GM19351 (cell line): Measurements from ENCODE around the gene PLCB1.

Experiments used
- ATAC-seq: cut with Tn5 transposase; IDR thresholded peaks from one replicate; pipeline ENCODE4 v1.9.1; 2021; ENCODE audit warnings: mild to moderate bottlenecking, moderate library complexity; ENCODE audit not compliant: unreplicated experiment

PLCB1 gene

DNA sequence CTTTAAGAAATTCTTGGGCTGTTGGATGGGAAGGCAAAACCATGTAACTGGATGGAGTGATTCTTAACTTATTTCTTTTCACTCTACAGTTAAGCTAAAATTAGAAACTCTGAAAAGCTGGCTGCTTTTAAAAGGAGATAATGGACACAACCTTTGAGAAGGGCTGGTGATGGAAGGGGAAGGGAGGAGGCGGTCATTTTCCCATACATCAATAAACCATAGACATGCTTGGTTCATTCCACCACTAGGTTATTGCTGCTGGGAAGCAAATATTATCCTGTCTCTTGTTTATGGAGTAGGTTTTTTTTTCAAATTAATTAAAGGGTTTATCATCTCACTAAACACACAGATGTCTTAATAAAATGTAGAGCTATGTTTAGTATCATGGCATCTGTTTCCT lies 76.2 kb downstream of the PLCB1 start:
- no peak for ATAC-seq

DNA sequence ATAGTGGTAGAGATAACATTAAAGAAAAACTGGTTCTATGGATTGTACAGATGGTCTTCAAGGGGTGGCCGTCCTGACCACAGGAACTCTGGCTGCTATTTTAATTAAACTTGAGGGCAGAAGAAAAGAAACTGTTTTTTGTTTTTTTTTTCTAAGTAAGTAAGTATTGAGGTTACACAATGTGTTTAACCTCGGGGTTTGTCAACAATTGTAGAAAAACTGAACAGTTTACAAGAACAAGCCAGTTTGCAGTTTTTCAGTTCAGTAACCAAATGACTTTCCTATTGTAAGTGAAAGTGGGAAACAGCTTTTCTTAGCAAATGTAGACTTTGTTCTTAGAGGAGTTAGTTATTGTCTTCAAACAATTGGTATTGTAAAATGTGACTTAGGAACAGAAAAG lies 77.0 kb downstream of the PLCB1 start:
- peak; percentile 46 for ATAC-seq

DNA sequence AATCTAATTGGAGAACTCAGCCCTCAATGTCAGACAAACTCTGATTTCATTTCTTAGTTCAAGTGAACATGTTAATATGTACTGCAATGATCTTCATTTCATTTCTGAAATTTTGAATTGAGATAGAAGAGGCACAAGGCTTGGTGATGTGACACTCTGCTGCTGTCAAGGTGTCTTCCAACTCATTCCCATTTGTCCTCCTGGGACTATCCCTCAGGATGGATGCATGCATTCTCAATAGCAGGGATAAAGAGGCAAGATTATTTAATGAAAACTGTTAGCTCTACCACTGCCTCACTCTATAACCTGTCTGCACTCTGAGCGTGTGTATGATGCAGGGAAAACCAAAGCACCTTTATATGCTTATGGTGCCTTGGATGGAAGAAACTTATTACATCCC lies 78.7 kb downstream of the PLCB1 start:
- ATAC-seq: no peak

DNA sequence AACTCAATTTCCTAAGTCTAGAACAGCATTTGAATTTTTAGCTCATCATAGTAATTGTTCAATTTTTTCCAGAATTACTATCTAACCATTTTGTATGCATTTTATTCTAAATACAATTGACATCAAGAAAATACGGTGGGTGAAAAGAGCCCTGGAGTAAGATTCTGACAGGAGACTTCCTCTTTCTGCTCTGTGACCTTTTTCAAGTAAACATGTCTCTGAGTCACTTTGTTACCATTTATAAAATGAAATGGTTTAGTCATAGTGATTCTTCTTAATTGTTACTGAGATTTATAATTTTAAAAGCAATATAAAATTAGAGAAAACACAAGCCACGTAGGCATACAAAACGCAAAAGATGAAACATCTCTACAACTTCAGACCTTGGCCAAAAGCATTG lies 80.2 kb downstream of the PLCB1 start:
- peak; percentile 36 for ATAC-seq

DNA sequence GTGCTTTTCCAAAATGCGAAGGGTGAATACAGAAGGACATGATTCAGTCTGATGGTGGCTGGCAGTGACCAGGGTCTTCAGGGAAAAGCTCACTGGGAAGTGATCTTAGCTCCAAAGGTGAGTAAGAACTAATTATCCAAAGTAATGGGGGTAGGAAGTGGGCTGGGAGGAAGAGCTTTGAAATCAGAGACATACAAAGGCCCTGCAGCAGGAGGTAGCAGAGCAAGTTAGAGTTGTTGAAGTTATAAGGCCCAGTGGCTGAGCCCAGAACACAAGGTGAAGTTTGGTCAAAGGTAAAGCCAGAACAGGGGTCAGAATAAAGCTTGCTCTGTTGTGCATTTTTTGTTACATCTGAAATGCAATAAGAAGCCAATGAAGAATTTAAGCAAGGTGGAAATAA lies 81.2 kb downstream of the PLCB1 start:
- ATAC-seq: no peak

DNA sequence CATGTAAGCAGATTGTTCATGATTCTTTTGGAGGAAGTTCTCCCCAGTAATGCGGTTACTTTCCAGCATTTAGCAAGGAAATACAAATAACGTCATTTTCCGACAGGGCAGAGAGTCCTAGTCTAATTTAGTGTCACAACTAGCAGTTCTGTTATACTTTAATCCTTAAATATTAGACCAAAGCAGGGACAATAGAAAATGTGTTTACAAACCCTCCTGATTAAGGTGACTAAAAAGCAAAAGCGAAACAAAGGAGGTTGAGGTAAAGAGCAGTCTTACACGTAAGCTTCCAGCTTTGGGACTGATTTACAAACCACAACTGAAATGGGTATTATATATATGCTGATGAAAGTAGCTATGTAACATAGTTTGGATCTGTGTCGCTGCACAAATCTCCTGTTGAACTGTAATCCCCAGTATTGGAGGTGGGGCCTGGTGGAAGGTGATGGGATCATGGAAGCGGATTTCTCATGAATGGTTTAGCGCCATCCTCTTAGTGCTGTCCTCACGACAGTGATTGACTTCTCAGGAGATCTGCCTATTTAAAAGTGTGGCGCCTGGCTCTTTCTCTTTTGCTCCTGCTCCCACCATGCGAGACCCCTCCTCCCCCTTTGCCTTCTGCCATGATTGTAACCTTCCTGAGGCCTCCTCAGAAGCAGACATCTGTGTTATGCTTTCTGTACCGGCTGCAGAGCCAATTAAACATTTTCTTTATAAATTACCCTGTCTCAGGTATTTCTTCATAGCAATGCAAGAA lies 81.9 kb downstream of the PLCB1 start:
- ATAC-seq: peak; percentile 75

DNA sequence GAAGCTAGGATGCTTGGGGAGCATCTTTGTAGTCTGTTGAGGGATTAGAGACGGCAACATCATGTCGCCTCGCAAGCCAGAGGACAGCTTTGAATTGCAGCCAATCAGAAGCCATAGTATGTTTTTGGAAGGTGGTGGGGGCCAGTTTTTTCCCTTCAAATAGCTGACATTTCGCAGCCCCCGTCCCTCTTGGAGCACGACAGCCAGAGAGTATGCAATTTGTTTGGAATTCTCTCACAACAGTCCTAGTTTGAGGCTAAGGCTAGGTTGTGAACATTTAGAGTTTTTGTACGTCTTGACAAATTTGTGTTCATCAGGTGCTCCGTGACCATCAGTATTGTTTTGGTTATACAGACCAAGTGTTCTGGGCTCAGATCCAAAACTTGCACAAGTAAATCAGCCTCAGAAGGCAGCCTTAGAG lies 83.3 kb downstream of the PLCB1 start:
- ATAC-seq: no peak

DNA sequence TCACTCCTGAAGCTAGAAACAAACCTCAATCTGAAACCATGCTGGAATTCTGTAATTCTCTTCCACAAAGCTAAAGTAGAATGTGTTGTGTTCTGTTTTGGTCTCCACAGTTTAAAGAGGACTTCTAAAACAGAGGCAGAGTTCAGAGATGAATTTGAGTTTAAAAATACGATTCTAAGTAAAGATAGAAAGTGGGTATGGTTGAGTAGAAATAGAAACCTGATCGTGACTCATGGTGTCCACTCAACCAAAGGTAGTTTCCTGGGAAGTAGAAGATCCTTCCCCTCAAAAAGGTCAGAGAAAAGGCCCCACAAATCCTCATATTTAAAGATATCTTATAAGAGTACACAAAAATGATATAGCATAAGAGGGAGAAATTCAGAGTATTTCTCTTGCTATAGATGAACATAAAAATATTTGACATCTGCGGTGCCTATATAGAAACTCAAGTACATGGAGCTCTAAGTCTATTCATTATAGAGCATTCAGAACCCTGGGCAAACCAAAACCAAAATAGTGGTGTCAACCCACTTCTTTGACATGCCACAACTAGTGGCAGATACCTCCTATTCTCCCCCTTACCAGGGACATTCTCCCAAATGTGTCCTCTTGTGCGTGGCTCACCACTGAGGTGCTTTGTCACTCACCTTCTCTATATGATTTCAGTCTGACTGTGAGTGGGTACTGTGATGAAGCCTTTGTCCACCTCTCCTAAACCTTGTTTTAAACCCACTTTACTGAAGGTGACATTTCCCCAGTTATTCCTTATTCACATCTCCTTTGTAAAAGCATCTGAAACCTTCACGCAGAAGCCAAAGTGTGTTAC lies 84.5 kb downstream of the PLCB1 start:
- ATAC-seq: peak; percentile 30

DNA sequence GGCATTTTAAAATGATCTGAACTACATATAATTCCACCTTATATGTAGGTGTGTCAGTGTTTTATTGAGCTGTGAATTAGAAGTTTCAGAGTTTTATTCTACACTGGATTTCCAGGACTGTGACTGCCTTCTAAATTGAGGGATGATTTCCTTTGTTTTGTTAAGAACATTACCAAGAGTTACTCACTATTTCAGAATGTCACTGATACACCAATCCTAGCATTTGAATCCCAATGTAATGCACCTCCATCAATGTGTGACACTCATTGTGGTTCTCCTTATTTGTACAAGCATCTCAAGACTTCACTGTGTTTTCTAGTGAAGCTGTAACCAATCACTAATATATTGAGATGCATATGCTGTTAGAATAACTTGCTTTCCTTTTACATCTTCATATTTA lies 86.8 kb downstream of the PLCB1 start:
- no peak for ATAC-seq

DNA sequence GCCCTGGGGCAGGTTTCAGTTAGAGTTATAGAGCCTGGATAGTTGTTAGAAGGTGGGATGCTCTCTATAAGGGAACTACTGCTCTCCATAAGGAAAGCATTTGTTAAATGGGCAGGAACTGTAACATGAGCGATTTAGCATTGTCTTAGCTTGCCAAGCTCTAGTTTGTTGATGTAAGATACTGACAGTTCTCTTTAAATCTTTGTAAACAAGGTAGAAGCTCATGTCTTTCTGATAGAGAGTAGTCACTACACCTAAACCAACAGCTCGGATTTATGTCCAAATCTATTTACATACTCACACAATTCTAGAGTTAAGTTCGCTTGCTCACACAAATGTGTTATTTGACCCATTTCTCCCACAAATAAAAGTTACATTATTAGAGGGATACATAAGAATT lies 87.3 kb downstream of the PLCB1 start:
- ATAC-seq: no peak

DNA sequence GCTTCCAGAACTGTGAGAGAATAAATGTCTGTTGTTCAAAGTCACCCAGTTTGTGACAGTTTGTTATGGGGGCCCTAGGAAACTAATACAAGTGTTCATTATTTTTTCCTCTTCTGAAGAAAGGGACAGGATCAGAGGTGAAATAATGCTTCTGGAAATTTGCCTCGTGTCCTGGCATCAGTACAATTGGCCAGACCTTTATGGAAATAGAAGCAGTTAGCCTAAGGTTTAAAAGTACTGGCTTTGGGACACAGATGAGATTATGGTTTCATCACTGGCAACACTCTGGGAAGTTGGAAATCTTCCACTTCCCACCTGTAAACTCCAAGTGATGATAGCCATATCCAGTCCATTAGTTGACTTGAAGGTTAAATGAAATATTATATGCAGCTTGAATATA lies 88.7 kb downstream of the PLCB1 start:
- no peak for ATAC-seq

DNA sequence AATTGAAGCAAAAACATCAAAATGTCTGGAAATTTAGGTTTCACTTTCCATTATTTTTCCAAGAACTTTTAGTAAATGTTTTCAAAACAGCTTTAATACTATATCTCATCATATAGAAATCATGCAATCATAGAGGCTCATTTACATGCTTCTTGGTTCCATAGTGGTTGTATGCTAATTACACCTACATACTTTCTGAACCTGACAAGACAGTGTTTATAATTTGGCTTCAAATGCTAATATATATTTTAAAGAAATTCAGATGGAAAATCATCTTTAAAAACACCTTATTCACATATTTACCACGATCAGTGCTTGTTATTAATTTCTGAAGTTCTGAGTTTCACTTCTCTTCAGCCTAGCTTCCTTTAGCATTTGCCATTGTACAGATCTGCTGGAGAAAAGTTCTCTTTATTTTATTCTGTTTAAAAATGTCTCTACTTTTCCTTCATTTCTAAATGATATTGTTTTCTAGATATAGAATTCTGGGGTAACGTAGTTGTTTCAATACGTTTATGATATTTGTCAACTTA lies 89.9 kb downstream of the PLCB1 start:
- ATAC-seq: peak; percentile 72

DNA sequence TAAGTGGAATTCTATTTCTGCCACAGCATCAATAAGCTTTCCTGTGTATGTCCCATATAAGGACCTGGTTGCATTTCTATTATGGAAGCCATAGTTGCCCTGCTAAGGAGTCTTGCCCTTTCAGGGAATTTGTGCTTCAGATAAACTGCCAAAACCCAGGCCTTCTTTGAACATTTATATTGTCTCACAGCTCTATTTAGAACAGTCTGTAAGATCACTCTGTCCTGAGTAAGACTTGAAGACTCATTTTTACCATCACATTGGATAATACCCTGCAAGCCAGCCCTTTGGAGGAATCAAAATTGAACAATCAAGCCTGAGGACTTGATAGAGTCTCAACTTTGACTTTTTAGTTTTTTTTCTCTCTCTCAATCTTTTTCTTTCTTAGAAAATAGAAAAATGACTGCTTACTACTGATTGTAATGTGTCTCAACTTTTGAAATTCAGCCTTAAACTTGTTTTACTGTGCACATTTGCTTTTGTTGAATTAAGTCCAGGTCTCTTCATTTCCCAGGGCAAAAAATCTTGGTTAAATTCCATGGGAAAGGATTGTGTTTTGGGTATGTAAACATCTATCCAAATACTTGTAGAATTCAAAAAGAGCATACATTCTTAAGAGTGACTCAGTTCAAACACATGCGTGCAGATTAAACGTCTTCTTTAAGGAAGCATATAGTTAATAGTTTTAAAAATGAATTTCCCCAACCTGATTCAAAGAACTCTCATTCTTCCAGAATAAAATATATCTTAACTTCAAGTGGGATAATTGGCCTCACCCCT lies 91.2 kb downstream of the PLCB1 start:
- ATAC-seq: no peak

DNA sequence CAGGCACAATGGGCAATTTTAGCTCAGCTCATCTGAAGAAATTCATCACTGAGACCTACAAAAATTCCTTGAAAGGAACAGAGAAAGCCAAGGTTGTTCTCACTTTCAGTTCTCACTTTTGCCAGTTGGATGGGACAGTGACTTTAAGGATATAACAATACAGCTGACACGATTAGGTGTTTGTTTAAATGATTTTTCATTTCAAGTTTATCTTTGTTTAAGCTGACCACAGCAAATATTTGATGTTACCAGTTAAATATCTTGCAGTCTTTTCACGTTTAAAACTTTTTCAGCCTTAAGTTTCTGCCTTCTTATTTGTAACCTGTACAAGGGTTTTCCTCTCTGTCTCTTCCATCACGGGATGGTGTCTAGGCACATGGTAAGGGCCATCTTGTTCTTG lies 93.6 kb downstream of the PLCB1 start:
- no peak for ATAC-seq

DNA sequence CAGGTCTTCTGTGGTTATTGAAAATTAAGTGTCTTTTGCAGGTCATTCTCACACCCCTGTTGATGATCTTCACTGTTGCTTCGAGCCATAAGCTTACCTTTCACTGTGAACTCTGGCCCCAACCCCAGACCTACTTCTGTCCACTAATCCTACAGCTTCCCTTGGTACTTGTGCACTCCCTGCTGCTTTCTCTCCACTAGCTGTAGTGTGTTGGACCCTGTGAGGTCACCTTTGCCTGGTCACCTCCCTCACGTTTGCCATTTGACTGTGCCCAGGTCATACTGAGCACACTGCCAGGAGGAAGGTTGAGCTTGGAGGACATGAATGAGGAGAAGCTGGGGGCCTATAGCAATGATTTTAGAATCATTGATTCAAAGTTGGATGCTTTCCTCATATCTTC lies 94.0 kb downstream of the PLCB1 start:
- ATAC-seq: no peak

DNA sequence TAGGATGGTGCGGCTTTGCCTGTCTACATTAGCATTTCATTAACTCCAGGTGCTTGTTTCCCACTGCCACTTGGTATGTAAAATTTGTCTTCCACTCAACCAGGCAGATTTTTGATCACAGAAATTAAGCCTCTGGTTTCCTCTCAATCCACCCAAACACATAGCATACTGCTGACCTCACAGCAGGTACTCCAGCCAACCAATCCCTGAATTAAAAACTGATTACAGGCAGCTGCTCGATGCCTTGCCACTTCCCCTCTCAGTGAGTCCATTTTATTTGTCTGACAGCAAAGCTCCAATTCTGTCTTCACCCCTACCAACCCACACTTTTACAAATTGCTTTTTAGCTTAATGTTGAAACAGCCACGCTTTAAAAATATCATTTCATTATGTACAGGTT lies 95.2 kb downstream of the PLCB1 start:
- ATAC-seq: no peak

DNA sequence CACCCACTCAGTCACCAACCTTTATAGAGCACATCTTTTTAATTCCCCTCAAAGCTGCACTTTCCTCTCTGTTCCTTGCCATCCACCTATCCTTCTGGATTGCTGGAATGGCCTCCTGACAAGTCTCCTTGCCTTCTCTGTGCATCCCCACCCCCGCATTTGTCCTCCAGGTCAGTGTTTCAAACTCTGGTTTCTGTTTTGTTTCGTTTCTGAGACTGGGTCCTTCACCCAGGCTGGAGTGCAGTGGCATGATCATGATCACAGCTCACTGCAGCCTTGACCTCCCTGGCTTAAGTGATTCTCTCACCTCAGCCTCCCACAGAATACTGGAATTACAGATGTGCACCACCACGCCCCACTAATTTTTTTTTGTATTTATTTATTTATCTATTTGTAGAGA lies 96.2 kb downstream of the PLCB1 start:
- ATAC-seq: peak; percentile 66

DNA sequence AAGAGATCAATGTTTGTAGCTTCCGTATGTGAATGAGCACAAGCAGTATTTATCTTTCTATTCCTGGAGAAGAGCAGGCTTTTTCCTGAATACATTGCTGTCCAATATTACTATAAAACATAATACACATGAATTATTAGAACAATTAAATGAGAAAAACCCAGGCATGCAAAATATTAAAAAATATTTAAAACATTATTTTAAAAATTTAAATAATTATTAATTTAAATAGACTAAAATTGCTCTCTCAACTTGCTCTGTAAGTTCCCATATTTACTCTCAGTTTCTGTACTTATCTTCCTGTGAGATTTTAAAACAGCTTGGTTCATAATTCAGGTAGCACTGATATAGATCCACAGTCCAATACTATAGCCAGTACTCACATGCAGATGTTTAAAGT lies 97.0 kb downstream of the PLCB1 start:
- no peak for ATAC-seq

DNA sequence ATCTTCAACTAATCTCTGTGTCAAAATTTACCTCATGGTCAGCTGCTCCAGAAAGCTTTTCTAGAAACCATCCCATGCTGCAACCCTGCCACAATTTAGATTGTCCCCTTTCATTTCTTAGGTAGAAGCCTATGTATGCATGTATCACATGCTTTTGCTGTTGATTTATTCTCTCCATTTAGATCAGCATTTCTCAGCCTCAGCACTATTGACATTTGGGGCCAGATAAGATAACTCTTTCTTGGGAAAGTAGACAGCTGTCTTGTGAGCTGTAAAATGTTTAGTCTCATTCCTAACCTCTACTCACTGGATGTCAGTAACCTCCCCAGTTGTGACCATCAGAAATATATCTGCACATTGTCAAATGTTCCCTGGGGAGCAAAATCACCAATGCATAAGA lies 99.0 kb downstream of the PLCB1 start:
- ATAC-seq: no peak

DNA sequence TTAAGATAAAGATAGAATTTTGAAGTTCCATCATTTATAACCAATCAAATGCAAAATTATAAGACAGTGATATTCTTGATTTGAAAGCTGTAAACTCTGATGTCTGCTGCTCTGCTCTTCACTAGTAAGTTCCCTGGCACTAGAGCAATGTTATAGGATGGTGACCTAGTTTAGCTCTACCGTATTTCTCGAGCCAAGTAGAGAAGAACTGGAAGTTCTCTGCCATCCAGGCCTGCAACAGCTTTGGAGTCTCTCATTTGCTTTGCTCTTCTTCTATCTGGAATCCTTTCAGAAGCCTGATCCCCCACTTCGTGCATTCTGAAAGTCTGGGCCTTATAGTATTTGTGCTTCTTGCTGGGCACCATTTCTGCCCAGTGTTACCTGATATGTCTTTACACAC lies 100.3 kb downstream of the PLCB1 start:
- no peak for ATAC-seq

DNA sequence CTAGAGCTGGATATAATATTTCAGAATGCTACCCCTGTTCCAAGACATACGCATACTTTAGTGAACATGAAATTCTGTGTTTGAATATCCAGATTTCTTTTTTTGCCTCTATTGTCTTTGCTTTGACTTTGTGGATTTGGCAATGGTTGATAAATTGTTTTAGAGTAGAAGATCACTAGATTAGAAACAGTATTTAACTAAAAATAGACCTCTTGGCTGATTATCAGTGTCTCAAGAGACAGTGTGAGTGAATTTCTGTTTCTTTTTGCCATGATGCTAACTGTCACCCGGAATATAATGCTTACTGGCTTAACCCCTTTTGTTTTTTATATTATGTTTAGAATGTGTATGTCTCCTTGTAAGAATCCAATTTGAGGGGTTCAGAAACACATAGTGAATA lies 102.5 kb downstream of the PLCB1 start:
- ATAC-seq: no peak
